Stimulated activated CD8-positive, alpha-beta memory T cell treated with anti-CD3 and anti-CD28 coated beads, Interleukin-7, amount 100 ng/mL, for 1 hour (primary cell): ENCODE results near the gene PROK2.

Source experiments
- DNase-seq, 2 donors: peaks; one replicate each; pipeline ENCODE4 v3.0.0-alpha.2; 2020; ENCODE audit warnings: low read depth in 2 of 2

PROK2 gene

GRCh38 chr3:71786551-71786950 is 1.6 kb upstream of the PROK2 start:
- DNase-seq, result no peak

- no peak for DNase-seq
Observed at GRCh38 chr3:71786217-71786549, 1.2 kb upstream of the PROK2 start.

- DNase-seq, result no peak
Observed at GRCh38 chr3:71785532-71786216, 726 bp upstream of the PROK2 start.

GRCh38 chr3:71784201-71784913 is 591 bp downstream of the PROK2 start:
- DNase-seq, result no peak

- no peak for DNase-seq
Observed at GRCh38 chr3:71783152-71783551, 1.8 kb downstream of the PROK2 start.

- DNase-seq, result no peak
Observed at GRCh38 chr3:71780430-71780829, 4.5 kb downstream of the PROK2 start.

GRCh38 chr3:71779674-71780377 is 5.1 kb downstream of the PROK2 start:
- DNase-seq, result no peak

- DNase-seq, result no peak
Observed at GRCh38 chr3:71778353-71778752, 6.6 kb downstream of the PROK2 start.

GRCh38 chr3:71776538-71776937 is 8.4 kb downstream of the PROK2 start:
- DNase-seq, result no peak

GRCh38 chr3:71771884-71772283 is 13.1 kb downstream of the PROK2 start:
- DNase-seq, result no peak

- DNase-seq, result no peak
Observed at GRCh38 chr3:71771126-71771525, 13.8 kb downstream of the PROK2 start.

- no peak for DNase-seq
Observed at GRCh38 chr3:71763426-71763825, 21.5 kb downstream of the PROK2 start.

- no peak for DNase-seq
Observed at GRCh38 chr3:71760140-71760539, 24.8 kb downstream of the PROK2 start.

- no peak for DNase-seq
Observed at GRCh38 chr3:71759401-71759800, 25.5 kb downstream of the PROK2 start.

- DNase-seq, result no peak
Observed at GRCh38 chr3:71758091-71758490, 26.9 kb downstream of the PROK2 start.

- no peak for DNase-seq
Observed at GRCh38 chr3:71754610-71755253, 30.2 kb downstream of the PROK2 start.

GRCh38 chr3:71753701-71754609 is 31.0 kb downstream of the PROK2 start, which contains the start of gene GPR27:
Gene GPR27, plus strand, starts transcription at chr3:71753855. Its CDS starts 195 bp downstream, at chr3:71754050.
- DNase-seq, result no peak

GRCh38 chr3:71752831-71753700 is 31.9 kb downstream of the PROK2 start:
- DNase-seq, result no peak

- DNase-seq, result no peak
Observed at GRCh38 chr3:71751602-71752001, 33.3 kb downstream of the PROK2 start.

- no peak for DNase-seq
Observed at GRCh38 chr3:71744738-71745137, 40.2 kb downstream of the PROK2 start.
